Activated CD4-positive, alpha-beta T cell treated with anti-CD3 and anti-CD28 coated beads for 36 hours (primary cell): Measurements from ENCODE around the gene PTPRT. TPM values are rescaled to one million over a fixed set of nuclear protein-coding genes. Genes with fewer than 3 reads are reported as not detected.

Experiments used
- ATAC-seq: fragments of 200-7000 bp; cut with Tn5 transposase; one replicate; pipeline ENCODE4 v1.10.0; 2021; ENCODE audit warnings: mild to moderate bottlenecking, moderate library complexity
- CTCF ChIA-PET: fragments of 350-600 bp; sonication (Branson Sonifier 250); formaldehyde crosslinking; loops from one replicate; lab custom pipeline; 2021; ENCODE audit warnings: antibody characterized with exemption; lab: Charles Lee
- POLR2A ChIA-PET: fragments of 350-600 bp; sonication (Branson Sonifier 250); formaldehyde crosslinking; loops from one replicate; lab custom pipeline; 2021; ENCODE audit warnings: antibody characterized with exemption, inconsistent platforms; lab: Charles Lee
- DNase-seq: peaks from one replicate; pipeline ENCODE4 v3.0.0-alpha.2; 2020
- H3K27ac Mint-ChIP-seq: one replicate; pipeline ENCODE4 v1.8.0; 2021; ENCODE audit warnings: mixed read lengths
- H3K27me3 Mint-ChIP-seq: one replicate; pipeline ENCODE4 v1.8.0; 2021; ENCODE audit warnings: mixed read lengths
- H3K36me3 Mint-ChIP-seq: one replicate; pipeline ENCODE4 v1.8.0; 2021; ENCODE audit warnings: low read depth, mixed read lengths
- H3K4me1 Mint-ChIP-seq: one replicate; pipeline ENCODE4 v1.8.0; 2021; ENCODE audit warnings: mixed read lengths
- H3K4me3 Mint-ChIP-seq: one replicate; pipeline ENCODE4 v1.8.0; 2021; ENCODE audit warnings: mild to moderate bottlenecking, moderate library complexity, mixed read lengths
- H3K9me3 Mint-ChIP-seq: one replicate; pipeline ENCODE4 v1.8.0; 2021; ENCODE audit warnings: low read depth, mixed read lengths
- intact Hi-C, 2 experiments: fragments of 100-400 bp; cut with DNase I in 1 of 2; cut with micrococcal nuclease in 1 of 2; formaldehyde crosslinking; loops; one replicate each; pipeline versions ENCODE4 v1.14.2 to v1.15.1; 2022 to 2024; cut with DNase I, micrococcal nuclease
- total RNA-seq, 2 experiments: library from RNA; stranded (reverse); gene quantifications; one replicate each; pipeline ENCODE4 v1.2.3, GENCODE V29; 2021

The PTPRT gene
- total RNA-seq, 2 experiments from 2014 or later, result not detected

DNA sequence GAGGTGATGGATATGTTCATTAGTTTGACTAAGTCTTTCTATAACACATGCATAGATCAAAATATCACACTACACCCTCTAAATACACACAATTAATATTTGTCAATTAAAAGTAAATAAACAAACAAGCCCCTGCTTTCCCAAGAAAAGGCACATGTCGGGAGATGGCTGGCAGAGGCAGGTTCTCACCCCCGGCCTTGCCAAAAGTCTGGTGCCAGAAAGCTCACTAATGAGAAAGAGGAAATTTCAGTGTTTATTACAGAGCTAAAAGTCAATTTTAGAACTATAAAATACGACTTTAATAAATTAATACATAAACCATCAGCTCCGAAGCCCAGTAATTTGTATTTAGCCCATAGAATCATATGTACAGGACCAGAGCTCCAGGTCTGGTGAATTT, 404.7 kb downstream of the PTPRT start:
- no peaks in the 10 kb centered on the region for H3K4me1 Mint-ChIP-seq
- CTCF ChIA-PET, result no interaction called here
- POLR2A ChIA-PET, result no interaction called here
- H3K27ac Mint-ChIP-seq, result no peak overlapping the region
- no peak overlapping the region for H3K4me3 Mint-ChIP-seq
- intact Hi-C loops, result no loop called here
- H3K27me3 Mint-ChIP-seq, result peaks cover 6% of the 10 kb centered on the region
- H3K9me3 Mint-ChIP-seq, result no peaks in the 10 kb centered on the region
- no peak for ATAC-seq
- no peak for DNase-seq
- H3K36me3 Mint-ChIP-seq, result no peaks in the 10 kb centered on the region

DNA sequence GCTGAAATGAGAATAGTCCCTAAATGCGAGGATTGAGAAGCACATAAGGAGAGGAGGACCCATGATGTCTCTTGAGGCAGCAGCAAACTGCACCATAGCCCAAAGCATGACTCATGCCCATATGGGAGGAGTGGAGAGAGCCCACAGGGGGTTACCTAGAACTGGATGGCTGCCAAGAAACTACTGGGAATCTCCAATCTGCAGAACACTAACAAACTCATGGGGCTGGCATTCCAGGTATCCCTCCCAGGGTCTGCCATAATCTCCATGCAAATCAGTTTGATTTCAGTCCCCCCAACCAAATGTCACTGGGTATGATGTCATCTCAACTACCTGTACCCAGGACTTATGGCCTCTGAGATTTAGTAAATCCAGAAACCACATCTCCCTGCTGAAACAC, 410.5 kb downstream of the PTPRT start:
- peaks cover 5% of the 10 kb centered on the region for H3K27me3 Mint-ChIP-seq
- CTCF ChIA-PET, result no interaction called here
- POLR2A ChIA-PET, result no interaction called here
- no peak for ATAC-seq
- H3K36me3 Mint-ChIP-seq, result no peaks in the 10 kb centered on the region
- H3K4me1 Mint-ChIP-seq, result no peaks in the 10 kb centered on the region
- no peaks in the 10 kb centered on the region for H3K9me3 Mint-ChIP-seq
- intact Hi-C loops, result no loop called here
- no peak overlapping the region for H3K27ac Mint-ChIP-seq
- no peak for DNase-seq
- no peak overlapping the region for H3K4me3 Mint-ChIP-seq

DNA sequence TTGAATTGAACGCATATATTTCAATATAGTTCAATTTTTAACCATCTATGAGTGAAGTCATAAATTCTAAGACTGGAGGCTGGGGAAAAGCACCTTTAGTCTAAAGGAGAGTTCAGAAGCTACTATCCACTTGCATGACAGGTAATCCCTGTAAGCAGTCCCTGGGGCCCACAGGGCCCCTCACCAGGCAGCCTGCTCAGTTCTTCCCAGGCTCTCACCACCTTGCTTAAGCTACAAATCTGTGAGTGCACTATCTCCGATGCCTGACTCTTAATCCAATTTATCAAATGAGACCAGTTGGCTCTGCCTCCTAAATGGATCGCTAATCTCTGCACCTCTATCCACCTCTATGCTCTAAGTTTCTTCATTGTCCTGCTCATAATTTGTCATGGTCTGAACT, 413.8 kb downstream of the PTPRT start:
- no peaks in the 10 kb centered on the region for H3K36me3 Mint-ChIP-seq
- POLR2A ChIA-PET, result no interaction called here
- H3K27me3 Mint-ChIP-seq, result no peaks in the 10 kb centered on the region
- CTCF ChIA-PET, result no interaction called here
- no peaks in the 10 kb centered on the region for H3K4me1 Mint-ChIP-seq
- peaks cover 2% of the 10 kb centered on the region for H3K9me3 Mint-ChIP-seq
- intact Hi-C loops, result no loop called here
- no peak overlapping the region for H3K4me3 Mint-ChIP-seq
- DNase-seq (no peak), ATAC-seq (no peak)
- H3K27ac Mint-ChIP-seq, result no peak overlapping the region

DNA sequence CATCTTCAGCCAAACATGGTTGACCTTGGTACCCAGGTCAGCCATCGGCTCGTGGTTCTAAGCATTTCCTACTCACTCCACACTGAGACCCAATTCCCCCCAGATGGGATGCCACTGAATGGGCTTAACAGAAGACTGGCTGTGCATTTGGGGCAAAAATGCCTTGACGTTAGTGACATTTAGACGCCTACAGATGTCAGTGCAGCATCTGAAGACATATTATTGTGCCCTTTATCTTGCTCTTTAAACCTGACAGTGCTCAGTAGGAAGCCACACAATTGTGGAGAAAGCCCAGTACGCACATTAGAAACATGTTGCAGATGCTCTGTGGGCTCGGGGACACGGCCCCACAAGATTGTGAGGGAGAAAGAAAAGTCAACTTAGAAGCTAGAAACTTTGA, 414.7 kb downstream of the PTPRT start:
- Mint-ChIP-seq H3K9me3 (peaks cover 2% of the 10 kb centered on the region), H3K4me3 (no peak overlapping the region), H3K27ac (no peak overlapping the region), H3K36me3 (no peaks in the 10 kb centered on the region), H3K4me1 (no peaks in the 10 kb centered on the region), H3K27me3 (no peaks in the 10 kb centered on the region)
- POLR2A ChIA-PET, result no interaction called here
- CTCF ChIA-PET, result interaction anchor here (0.6 kb wide), 1 partner anchor 387 kb away, joined by 3 read pairs; no protein-coding TSS in a partner anchor
- no peak for ATAC-seq
- DNase-seq, result no peak
- intact Hi-C loops, result no loop called here

DNA sequence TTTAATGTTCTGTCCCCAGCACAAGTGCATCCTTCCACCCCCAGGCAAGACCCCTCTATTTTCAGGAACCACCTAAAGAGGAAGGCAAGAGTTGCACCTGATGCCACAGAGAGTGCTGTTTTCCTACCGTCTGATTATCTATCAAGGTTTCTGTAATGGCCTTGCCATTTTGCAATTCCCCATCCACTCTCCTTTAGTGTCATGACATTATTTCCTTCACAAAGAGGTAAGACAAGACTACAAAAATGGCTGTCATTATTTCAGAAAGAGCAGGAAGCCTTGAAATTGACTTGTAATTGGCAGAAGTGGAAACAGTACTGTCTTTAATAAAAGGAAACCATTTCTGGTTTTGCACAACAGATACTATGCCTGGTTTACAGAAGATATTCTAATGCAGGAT, 426.7 kb downstream of the PTPRT start:
- no peak for DNase-seq
- ATAC-seq, result no peak
- no peaks in the 10 kb centered on the region for H3K36me3 Mint-ChIP-seq
- no peak overlapping the region for H3K4me3 Mint-ChIP-seq
- H3K9me3 Mint-ChIP-seq, result peaks cover 5% of the 10 kb centered on the region
- intact Hi-C loops, result no loop called here
- ChIA-PET CTCF (no interaction called here), POLR2A (no interaction called here)
- H3K4me1 Mint-ChIP-seq, result no peaks in the 10 kb centered on the region
- H3K27ac Mint-ChIP-seq, result no peak overlapping the region
- no peaks in the 10 kb centered on the region for H3K27me3 Mint-ChIP-seq

DNA sequence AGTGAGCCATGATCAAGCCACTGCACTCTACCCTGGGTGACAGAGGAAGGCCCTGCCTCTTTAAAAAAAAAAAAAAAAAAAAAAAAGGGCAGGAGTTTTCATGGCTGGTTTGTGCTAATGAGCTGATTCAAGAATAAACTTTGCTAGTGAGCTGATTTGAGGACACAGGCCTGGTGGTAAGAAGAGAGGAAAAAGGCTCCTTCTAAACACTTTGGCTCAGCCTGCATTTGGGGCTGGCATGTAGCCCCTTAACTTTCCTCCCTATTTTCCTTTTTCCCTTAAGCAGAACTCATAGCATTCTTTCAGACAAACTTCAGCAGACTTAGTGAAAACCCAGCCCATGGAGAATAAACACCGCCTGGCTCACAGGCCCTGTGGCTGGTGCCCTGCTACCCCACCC, 432.7 kb downstream of the PTPRT start:
- Mint-ChIP-seq H3K27ac (no peak overlapping the region), H3K4me1 (no peaks in the 10 kb centered on the region), H3K27me3 (no peaks in the 10 kb centered on the region), H3K9me3 (peaks cover 3% of the 10 kb centered on the region), H3K36me3 (no peaks in the 10 kb centered on the region), H3K4me3 (no peak overlapping the region)
- intact Hi-C loops, result no loop called here
- DNase-seq (no peak), ATAC-seq (no peak)
- POLR2A ChIA-PET, result no interaction called here
- CTCF ChIA-PET, result interaction anchor here (0.7 kb wide), 1 partner anchor 431 kb away, joined by 3 read pairs; no protein-coding TSS in a partner anchor

DNA sequence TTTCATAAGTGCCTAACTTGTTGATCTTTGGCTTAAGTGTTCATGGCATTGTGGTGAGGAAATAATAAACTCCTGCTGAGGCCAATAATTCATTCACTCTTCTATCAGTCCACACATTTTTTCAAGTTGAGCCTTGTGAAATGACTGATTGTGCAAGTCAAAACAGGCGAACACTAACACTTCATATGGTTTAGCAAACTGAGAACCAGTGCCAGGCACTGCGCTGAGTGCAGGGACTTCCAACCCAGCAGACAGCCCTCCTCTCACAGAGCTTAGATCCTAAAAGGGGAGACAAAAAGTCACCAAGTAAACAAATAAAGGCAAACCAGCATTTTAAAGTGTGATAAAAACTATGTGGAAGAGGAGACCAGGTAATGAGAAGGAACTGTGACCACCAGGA, 435.0 kb downstream of the PTPRT start:
- no peaks in the 10 kb centered on the region for H3K27me3 Mint-ChIP-seq
- H3K4me3 Mint-ChIP-seq, result no peak overlapping the region
- no peak overlapping the region for H3K27ac Mint-ChIP-seq
- H3K36me3 Mint-ChIP-seq, result no peaks in the 10 kb centered on the region
- POLR2A ChIA-PET, result no interaction called here
- no peaks in the 10 kb centered on the region for H3K4me1 Mint-ChIP-seq
- H3K9me3 Mint-ChIP-seq, result peaks cover 2% of the 10 kb centered on the region
- intact Hi-C loops, result no loop called here
- ATAC-seq (no peak), DNase-seq (no peak)
- CTCF ChIA-PET, result interaction anchor here (0.7 kb wide), 1 partner anchor 330 kb away, joined by 3 read pairs; no protein-coding TSS in a partner anchor

DNA sequence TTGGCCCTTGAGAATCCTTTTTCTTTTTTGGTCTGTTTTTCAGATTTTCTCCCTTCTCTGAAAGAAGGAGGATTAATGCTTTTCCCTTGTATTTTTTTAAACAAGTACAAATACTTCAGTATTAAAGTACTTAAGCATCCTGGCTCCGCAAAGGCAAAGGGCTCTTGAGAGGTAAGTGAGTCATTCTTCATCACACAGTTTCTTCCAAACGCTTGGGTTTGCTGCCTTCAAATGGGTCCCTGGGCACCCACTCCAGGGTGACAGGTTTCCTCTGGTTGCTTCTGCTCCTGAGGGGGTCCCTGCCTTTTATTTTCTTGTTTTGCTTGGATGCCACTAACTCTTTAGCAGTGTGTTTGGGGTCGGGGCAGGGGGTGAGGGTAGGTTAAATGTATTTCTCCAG, 437.1 kb downstream of the PTPRT start:
- no peak for ATAC-seq
- intact Hi-C loops, result no loop called here
- H3K27ac Mint-ChIP-seq, result no peak overlapping the region
- H3K4me1 Mint-ChIP-seq, result no peaks in the 10 kb centered on the region
- H3K4me3 Mint-ChIP-seq, result no peak overlapping the region
- CTCF ChIA-PET, result no interaction called here
- no peak for DNase-seq
- H3K36me3 Mint-ChIP-seq, result no peaks in the 10 kb centered on the region
- H3K27me3 Mint-ChIP-seq, result no peaks in the 10 kb centered on the region
- H3K9me3 Mint-ChIP-seq, result no peaks in the 10 kb centered on the region
- POLR2A ChIA-PET, result no interaction called here

DNA sequence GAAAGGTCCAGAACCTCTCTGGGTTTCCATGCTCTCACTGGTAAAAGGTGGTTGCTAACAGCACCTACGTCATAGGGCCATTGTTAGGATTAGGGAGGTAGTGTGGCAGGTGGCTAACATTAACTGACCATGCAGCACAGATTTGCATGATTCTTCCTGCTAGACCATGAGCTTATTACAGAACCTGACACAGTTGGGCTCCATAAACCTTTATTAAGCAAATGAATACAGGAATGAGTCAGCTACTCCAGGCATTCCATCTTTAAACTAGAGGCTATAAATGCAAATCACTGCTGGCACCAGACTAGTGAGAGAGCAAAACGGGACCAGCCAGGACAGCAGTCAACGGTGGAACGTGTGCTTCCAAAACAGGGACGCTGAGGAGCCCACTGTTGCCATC, 440.1 kb downstream of the PTPRT start:
- intact Hi-C loops, result no loop called here
- DNase-seq, result no peak
- ChIA-PET POLR2A (no interaction called here), CTCF (no interaction called here)
- no peaks in the 10 kb centered on the region for H3K4me1 Mint-ChIP-seq
- H3K36me3 Mint-ChIP-seq, result no peaks in the 10 kb centered on the region
- H3K9me3 Mint-ChIP-seq, result no peaks in the 10 kb centered on the region
- H3K4me3 Mint-ChIP-seq, result no peak overlapping the region
- H3K27me3 Mint-ChIP-seq, result no peaks in the 10 kb centered on the region
- ATAC-seq, result no peak
- no peak overlapping the region for H3K27ac Mint-ChIP-seq

DNA sequence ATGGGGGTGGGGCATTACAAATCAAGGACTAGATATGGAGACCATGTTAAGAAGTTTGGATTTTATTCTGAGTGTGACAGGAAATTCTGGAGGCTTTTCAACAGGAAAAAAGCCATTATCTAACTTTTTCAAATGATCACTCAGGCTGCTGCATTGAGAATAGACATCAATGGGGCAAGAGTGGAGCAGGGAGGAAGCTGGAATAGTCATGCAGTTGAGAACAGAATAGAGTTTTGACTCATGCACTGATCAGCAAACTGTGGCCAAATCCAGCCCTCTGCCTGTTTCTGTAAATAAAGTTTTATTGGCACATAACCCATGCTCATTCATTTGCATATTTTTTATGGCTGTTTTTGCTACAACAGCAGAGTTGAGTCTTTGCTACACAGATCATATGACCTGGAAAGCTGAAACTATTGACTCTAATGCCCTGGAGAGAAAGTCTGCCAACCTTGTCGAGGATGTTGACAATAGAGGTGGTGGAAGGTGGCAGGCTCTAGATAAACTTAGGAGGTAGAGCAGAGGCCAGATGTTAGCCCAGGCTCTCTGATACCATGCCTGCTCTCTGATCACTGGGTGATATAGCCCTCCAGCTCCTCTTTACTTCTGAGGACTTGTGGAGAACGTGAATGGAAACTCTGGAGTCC, 441.8 kb downstream of the PTPRT start:
- intact Hi-C loops, result no loop called here
- DNase-seq (no peak), ATAC-seq (no peak)
- H3K27me3 Mint-ChIP-seq, result no peaks in the 10 kb centered on the region
- POLR2A ChIA-PET, result interaction anchor here (0.8 kb wide), 1 partner anchor 10 kb away, joined by 3 read pairs; no protein-coding TSS in a partner anchor
- no peak overlapping the region for H3K4me3 Mint-ChIP-seq
- no peaks in the 10 kb centered on the region for H3K4me1 Mint-ChIP-seq
- CTCF ChIA-PET, result interaction anchor here (0.5 kb wide), 1 partner anchor 398 kb away, joined by 3 read pairs; no protein-coding TSS in a partner anchor
- peaks cover 2% of the 10 kb centered on the region for H3K9me3 Mint-ChIP-seq
- no peaks in the 10 kb centered on the region for H3K36me3 Mint-ChIP-seq
- H3K27ac Mint-ChIP-seq, result no peak overlapping the region

DNA sequence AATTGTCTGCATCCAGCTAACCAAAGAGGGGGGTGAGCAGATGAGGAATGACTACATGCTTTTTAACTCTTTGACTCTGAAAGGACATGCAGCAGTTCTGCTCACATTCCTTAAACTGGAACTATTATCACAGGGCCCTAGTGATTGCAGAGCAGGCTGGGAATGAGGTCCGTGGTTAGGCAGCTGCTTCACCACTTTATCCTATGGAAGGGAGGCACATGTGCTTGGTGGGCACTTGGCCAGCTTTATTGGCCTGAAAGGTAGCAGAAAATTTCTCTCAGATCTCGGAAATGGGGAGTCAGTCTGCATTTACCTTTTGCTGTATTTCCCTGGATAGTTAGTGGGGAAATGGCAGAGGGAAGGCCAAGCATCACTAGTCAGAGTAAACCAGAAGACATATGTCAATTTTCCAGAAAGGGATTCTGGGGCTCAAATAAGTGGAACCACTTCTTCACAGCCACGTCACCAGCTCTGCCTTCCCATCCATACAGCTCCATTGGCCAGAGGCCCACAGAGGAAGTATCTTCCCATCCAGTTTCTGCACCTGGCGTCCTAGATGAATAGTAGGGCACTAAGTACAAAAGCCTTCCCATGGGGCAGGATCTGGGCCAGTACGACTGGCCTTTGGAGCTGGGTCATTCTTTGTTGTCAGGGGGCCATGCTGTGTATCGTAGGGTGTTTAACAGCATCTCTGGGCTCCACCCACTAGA, 444.8 kb downstream of the PTPRT start:
- H3K27ac Mint-ChIP-seq, result no peak overlapping the region
- no peaks in the 10 kb centered on the region for H3K4me1 Mint-ChIP-seq
- peaks cover 7% of the 10 kb centered on the region for H3K9me3 Mint-ChIP-seq
- H3K4me3 Mint-ChIP-seq, result no peak overlapping the region
- intact Hi-C loops, result no loop called here
- ATAC-seq (no peak), DNase-seq (no peak)
- H3K27me3 Mint-ChIP-seq, result no peaks in the 10 kb centered on the region
- ChIA-PET POLR2A (no interaction called here), CTCF (no interaction called here)
- no peaks in the 10 kb centered on the region for H3K36me3 Mint-ChIP-seq

DNA sequence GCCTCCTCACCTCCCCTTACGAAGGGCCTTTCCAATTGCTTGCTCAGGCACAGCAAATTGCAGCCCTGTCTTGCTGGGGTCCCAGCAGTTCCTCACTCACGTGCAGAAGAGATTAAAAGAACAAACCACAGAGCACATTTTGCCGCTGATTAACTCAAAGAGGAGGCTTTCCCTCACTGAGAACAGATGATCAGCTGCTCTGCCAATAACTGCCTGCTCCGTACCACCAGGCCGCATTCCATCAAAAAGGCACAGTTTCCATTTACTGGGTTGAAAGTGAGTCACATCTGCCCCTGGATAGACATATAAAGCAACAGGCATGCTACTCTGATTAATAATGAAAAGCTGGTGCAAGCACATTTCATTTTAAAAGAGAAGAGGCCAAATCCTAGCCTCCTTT, 446.8 kb downstream of the PTPRT start:
- Mint-ChIP-seq H3K27me3 (no peaks in the 10 kb centered on the region), H3K27ac (no peak overlapping the region), H3K36me3 (no peaks in the 10 kb centered on the region), H3K4me1 (no peaks in the 10 kb centered on the region), H3K9me3 (peaks cover 7% of the 10 kb centered on the region), H3K4me3 (no peak overlapping the region)
- intact Hi-C loops, result no loop called here
- no peak for DNase-seq
- CTCF ChIA-PET, result no interaction called here
- POLR2A ChIA-PET, result no interaction called here
- ATAC-seq, result no peak
